Neutrophil (primary cell): Measurements from ENCODE around the gene SCLY.
"Not testable (repeated sequence)": the region's sequence is repeated elsewhere in the genome, so short reads cannot be mapped to it uniquely, and the experiment has no call there.

Experiments
- H3K27ac ChIP-seq: fragments of 200-600 bp; sonication (generic); 2 replicates; pipeline ENCODE4 v1.5.1; 2016; ENCODE audit warnings: mild to moderate bottlenecking, moderate library complexity
- H3K27me3 ChIP-seq: fragments of 200-600 bp; sonication (generic); 2 replicates; pipeline ENCODE4 v1.6.0; 2016; ENCODE audit warnings: mild to moderate bottlenecking
- H3K36me3 ChIP-seq: fragments of 200-600 bp; sonication (generic); 2 replicates; pipeline ENCODE4 v1.5.1; 2017
- H3K4me1 ChIP-seq, 2 experiments: fragments of 200-600 bp in 1 of 2; sonication (generic) in 1 of 2; 1 replicate in 1 of 2; 2 replicates in 1 of 2; pipeline versions ENCODE4 v1.5.1 to v1.6.1; 2013 to 2016; ENCODE audit warnings: low read depth in 1 of 2, low read length in 1 of 2, mild to moderate bottlenecking in 1 of 2, moderate library complexity in 1 of 2; ENCODE audit not compliant: control insufficient read depth in 1 of 2, insufficient read depth in 1 of 2
- H3K4me3 ChIP-seq, 2 experiments: fragments of 200-600 bp in 1 of 2; sonication (generic) in 1 of 2; 1 replicate in 1 of 2; 2 replicates in 1 of 2; pipeline ENCODE4 v1.5.1; 2013 to 2016; ENCODE audit warnings: low read depth in 1 of 2, low read length in 1 of 2, mild to moderate bottlenecking in 1 of 2, moderate library complexity in 1 of 2
- H3K9me3 ChIP-seq: fragments of 200-600 bp; sonication (generic); 2 replicates; pipeline ENCODE4 v1.5.1; 2016
- TF ChIP-seq, protein P1 (sequence below): fragments of 200-600 bp; sonication (generic); IDR thresholded peaks from 2 replicates; pipeline ENCODE4 v1.5.1; 2016; ENCODE audit warnings: antibody characterized with exemption

Gene SCLY

DNA sequence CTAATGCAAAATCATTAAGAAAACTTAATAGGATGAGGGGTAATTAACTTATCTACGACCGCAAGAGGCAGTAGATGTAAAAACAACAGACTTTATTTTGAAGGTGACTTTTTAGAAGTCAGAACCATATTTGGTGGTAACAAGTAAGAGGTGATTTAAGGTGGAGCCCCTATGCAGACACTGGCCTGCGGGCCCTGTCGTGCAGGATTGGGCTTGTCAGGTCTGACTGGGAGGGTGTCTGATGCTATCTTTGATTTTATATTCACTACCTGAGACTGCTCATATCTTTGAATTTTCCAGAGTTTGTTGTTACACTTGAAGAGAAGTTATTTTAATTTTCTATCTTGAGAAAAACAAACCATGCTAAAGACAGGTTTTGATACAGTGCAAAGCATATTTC is 29.1 kb upstream of the SCLY start:
- Histone ChIP-seq H3K4me1 (peaks cover 13 to 15% of the 10 kb centered on the region in 2 experiments), H3K36me3 (peaks cover 64% of the 10 kb centered on the region), H3K4me3 (no peak overlapping the region), H3K27ac (no peak overlapping the region), H3K27me3 (no peaks in the 10 kb centered on the region), H3K9me3 (no peaks in the 10 kb centered on the region)
- TF ChIP-seq, protein P1, sequence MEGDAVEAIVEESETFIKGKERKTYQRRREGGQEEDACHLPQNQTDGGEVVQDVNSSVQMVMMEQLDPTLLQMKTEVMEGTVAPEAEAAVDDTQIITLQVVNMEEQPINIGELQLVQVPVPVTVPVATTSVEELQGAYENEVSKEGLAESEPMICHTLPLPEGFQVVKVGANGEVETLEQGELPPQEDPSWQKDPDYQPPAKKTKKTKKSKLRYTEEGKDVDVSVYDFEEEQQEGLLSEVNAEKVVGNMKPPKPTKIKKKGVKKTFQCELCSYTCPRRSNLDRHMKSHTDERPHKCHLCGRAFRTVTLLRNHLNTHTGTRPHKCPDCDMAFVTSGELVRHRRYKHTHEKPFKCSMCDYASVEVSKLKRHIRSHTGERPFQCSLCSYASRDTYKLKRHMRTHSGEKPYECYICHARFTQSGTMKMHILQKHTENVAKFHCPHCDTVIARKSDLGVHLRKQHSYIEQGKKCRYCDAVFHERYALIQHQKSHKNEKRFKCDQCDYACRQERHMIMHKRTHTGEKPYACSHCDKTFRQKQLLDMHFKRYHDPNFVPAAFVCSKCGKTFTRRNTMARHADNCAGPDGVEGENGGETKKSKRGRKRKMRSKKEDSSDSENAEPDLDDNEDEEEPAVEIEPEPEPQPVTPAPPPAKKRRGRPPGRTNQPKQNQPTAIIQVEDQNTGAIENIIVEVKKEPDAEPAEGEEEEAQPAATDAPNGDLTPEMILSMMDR = no peak

DNA sequence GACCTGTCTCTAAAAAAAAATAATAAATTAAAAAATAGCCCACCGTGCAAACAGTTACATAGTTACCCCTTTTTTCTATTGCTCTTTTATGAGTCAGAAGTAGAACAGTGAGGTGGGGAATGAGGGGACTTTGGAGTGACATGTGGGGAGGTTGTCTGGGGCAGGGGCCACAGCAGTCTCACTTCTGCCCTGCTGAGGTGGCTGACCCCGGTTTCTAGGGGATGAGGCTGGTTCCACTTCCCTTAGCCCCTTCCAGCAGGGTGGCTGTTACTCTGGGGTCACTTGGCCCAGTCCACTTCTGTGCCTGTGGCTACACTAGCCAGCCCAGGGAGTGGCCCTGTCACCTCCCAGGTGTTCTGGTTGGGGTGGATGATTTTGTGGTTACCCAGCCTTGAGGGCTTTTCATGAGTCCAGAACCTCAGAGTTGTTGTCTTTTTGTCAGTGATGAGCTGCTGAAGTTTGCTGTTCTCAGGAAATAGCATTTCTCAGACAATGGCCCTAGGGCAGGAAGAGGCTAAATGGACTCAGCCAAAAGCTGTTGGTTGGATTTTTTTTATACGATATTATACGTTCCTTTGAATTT is 28.0 kb upstream of the SCLY start:
- Histone ChIP-seq H3K4me1 (peaks cover 3 to 4% of the 10 kb centered on the region in 2 experiments), H3K9me3 (no peaks in the 10 kb centered on the region), H3K36me3 (peaks cover 75% of the 10 kb centered on the region), H3K4me3 (no peak overlapping the region), H3K27me3 (no peaks in the 10 kb centered on the region), H3K27ac (no peak overlapping the region)
- TF ChIP-seq, protein P1 = no peak

DNA sequence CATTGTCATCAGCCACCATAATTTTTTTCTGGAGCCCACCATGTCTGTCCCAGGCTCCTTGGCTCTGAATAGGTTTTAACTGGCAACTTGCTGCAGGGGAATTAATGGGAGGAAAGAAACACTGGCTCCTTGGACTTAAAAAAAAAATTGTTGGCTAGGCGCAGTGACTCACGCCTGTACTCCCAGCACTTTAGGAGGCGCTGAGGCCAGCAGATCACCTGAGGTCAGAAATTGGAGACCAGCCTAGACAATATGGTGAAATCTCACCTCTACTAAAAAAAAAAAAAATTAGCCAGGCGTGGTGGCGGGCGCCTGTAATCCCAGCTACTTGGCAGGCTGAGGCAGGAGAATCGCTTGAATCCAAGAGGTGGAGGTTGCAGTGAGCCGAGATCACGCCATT is 26.8 kb upstream of the SCLY start:
- H3K36me3 ChIP-seq = peaks cover 86% of the 10 kb centered on the region

GRCh38 chr2:238038203-238038602 is 22.6 kb upstream of the SCLY start:
- Histone ChIP-seq H3K27me3 (no peaks in the 10 kb centered on the region), H3K36me3 (peaks cover 93% of the 10 kb centered on the region), H3K27ac (no peak overlapping the region)

More for the DNA sequence above, 26.8 kb upstream of the SCLY start:
- H3K4me1 ChIP-seq, H3K4me3 ChIP-seq, H3K27me3 ChIP-seq, H3K9me3 ChIP-seq, H3K27ac ChIP-seq: not testable (repeated sequence)

GRCh38 chr2:238039151-238039550 is 21.6 kb upstream of the SCLY start:
- H3K27me3 ChIP-seq = no peaks in the 10 kb centered on the region
- H3K4me3 ChIP-seq = no peak overlapping the region
- H3K9me3 ChIP-seq = no peaks in the 10 kb centered on the region
- no peaks in the 10 kb centered on the region for H3K4me1 ChIP-seq
- peaks cover 95% of the 10 kb centered on the region for H3K36me3 ChIP-seq
- TF ChIP-seq, protein P1 = no peak
- no peak overlapping the region for H3K27ac ChIP-seq

More at GRCh38 chr2:238038203-238038602, 22.6 kb upstream of the SCLY start:
- Histone ChIP-seq H3K4me1 (no peaks in the 10 kb centered on the region), H3K9me3 (no peaks in the 10 kb centered on the region), H3K4me3 (no peak overlapping the region)
- TF ChIP-seq, protein P1 = no peak

DNA sequence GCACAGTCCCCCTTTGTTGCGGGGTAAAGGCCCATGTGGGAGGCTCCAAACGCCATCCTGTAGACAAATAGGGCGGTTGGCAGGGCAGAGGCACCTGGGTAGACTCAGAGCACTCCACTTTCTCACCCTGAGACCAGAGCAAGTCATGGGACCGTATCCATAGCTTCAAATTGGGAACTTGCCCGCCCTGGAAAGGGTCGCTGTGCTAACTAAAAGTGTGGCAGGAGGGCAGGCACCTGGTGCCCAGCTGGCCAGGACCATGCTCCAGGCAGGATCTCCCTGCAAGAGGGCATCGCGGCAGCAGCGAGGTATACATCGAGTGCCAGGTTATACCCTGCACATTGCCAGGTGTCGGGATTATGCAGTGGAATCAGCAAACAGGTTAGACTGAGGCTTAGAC is 20.8 kb upstream of the SCLY start:
- Histone ChIP-seq H3K27me3 (no peaks in the 10 kb centered on the region), H3K27ac (no peak overlapping the region), H3K9me3 (no peaks in the 10 kb centered on the region), H3K4me3 (no peak overlapping the region), H3K36me3 (peaks cover 98% of the 10 kb centered on the region), H3K4me1 (no peaks in the 10 kb centered on the region)
- TF ChIP-seq, protein P1 = no peak
